Activated T-cell treated with anti-CD3 and anti-CD28 coated beads for 24 hours (primary cell): Measurements from ENCODE around the gene C20orf202.
"Not testable (repeated sequence)": the region's sequence is repeated elsewhere in the genome, so short reads cannot be mapped to it uniquely, and the experiment has no call there.

Source experiments
- DNase-seq: peaks from one replicate; pipeline ENCODE4 v3.0.0-alpha.2; 2020; ENCODE audit warnings: low read depth

Gene C20orf202

GRCh38 chr20:1209447-1210387, 6.5 kb downstream of the C20orf202 start:
- no peak for DNase-seq

GRCh38 chr20:1210501-1210900, 7.2 kb downstream of the C20orf202 start:
- no peak for DNase-seq

- DNase-seq = no peak
Observed at GRCh38 chr20:1212023-1212422, 8.8 kb downstream of the C20orf202 start.

GRCh38 chr20:1212607-1213396, 9.5 kb downstream of the C20orf202 start:
- peak; percentile 59 for DNase-seq

- DNase-seq = no peak
Observed at GRCh38 chr20:1214838-1215261, 11.6 kb downstream of the C20orf202 start.

GRCh38 chr20:1215386-1216170, 12.3 kb downstream of the C20orf202 start:
- DNase-seq = peak; percentile 46

- DNase-seq = not testable (repeated sequence)
Observed at GRCh38 chr20:1216527-1217427, 13.5 kb downstream of the C20orf202 start.

- DNase-seq = not testable (repeated sequence)
Observed at GRCh38 chr20:1222750-1223149, 19.5 kb downstream of the C20orf202 start.

- no peak for DNase-seq
Observed at GRCh38 chr20:1224205-1224890, 21.1 kb downstream of the C20orf202 start.

- no peak for DNase-seq
Observed at GRCh38 chr20:1225263-1225782, 22.1 kb downstream of the C20orf202 start.

GRCh38 chr20:1225783-1226654, 22.8 kb downstream of the C20orf202 start, which contains the start of gene RAD21L1:
Gene RAD21L1, plus strand, starts transcription at chr20:1226044. Its CDS starts 2,410 bp downstream, at chr20:1228454.
- peak; percentile 75 for DNase-seq

- no peak for DNase-seq
Observed at GRCh38 chr20:1229541-1229940, 26.3 kb downstream of the C20orf202 start.

- DNase-seq = no peak
Observed at GRCh38 chr20:1232286-1233111, 29.2 kb downstream of the C20orf202 start.

GRCh38 chr20:1240549-1240948, 37.3 kb downstream of the C20orf202 start:
- no peak for DNase-seq

GRCh38 chr20:1241456-1241855, 38.2 kb downstream of the C20orf202 start:
- no peak for DNase-seq

GRCh38 chr20:1242099-1242498, 38.8 kb downstream of the C20orf202 start:
- DNase-seq = no peak

GRCh38 chr20:1242530-1242929, 39.3 kb downstream of the C20orf202 start:
- no peak for DNase-seq

- DNase-seq = no peak
Observed at GRCh38 chr20:1245578-1245977, 42.3 kb downstream of the C20orf202 start.
